Panc1 (cell line): Measurements from ENCODE around the gene TMCO4.

ENCODE experiments used
- CTCF ChIP-seq: fragments of 450-650 bp; IDR thresholded peaks from 2 replicates; pipeline ENCODE4 v1.5.1; 2017; ENCODE audit warnings: mild to moderate bottlenecking
- POLR2AphosphoS5 ChIP-seq: IDR thresholded peaks from 2 replicates; pipeline ENCODE4 v1.6.1; 2012; ENCODE audit warnings: mild to moderate bottlenecking, low read depth, low read length, moderate library complexity
- REST ChIP-seq, 2 experiments: IDR thresholded peaks; 2 replicates each; pipeline ENCODE4 v1.6.1; 2011 to 2012; ENCODE audit warnings: low read depth in 2 of 2, control low read depth in 1 of 2, low read length in 1 of 2, mild to moderate bottlenecking in 1 of 2, moderate library complexity in 1 of 2; ENCODE audit not compliant: insufficient read depth in 1 of 2
- SIN3A ChIP-seq: IDR thresholded peaks from 2 replicates; pipeline ENCODE4 v1.6.1; 2012; ENCODE audit warnings: low read depth, mild to moderate bottlenecking, low read length, moderate library complexity, borderline replicate concordance; ENCODE audit not compliant: insufficient read depth
- TCF7L2 ChIP-seq: IDR thresholded peaks from 2 replicates; pipeline ENCODE4 v1.6.1; 2011; ENCODE audit warnings: mild to moderate bottlenecking, low read depth, low read length, inconsistent platforms

- TF ChIP-seq CTCF, result no peak
- no peak for TF ChIP-seq SIN3A
- TF ChIP-seq POLR2AphosphoS5, result no peak
- no peak for TF ChIP-seq REST (IDR thresholded peaks at IDR 0.05; ENCODE audit: insufficient read depth in 1 of 2, low read depth in 2 of 2, low read length in 1 of 2)
- TF ChIP-seq TCF7L2, result no peak
Observed at GRCh38 chr1:19738669-19739068, 61.0 kb downstream of the TMCO4 start.
